K562 (cell line): ENCODE results near the gene GATM. TPM values are rescaled to one million over a fixed set of nuclear protein-coding genes. Genes with fewer than 3 reads are reported as not detected.

ENCODE experiments used
- ARHGAP35 ChIP-seq: fragments of 450-650 bp; IDR thresholded peaks from 2 replicates; pipeline ENCODE4 v1.6.1; 2018; ENCODE audit not compliant: partially characterized antibody
- BRF1 ChIP-seq: IDR thresholded peaks from 3 replicates; pipeline ENCODE4 v1.6.1; 2011; ENCODE audit warnings: borderline replicate concordance, mild to moderate bottlenecking; ENCODE audit not compliant: insufficient read length; ENCODE audit errors: extremely low read depth
- GABPA ChIP-seq: fragments of 200-800 bp; sonication (Bioruptor generic); conservative IDR thresholded peaks from 2 replicates; pipeline ENCODE4 v1.6.1; 2016; ENCODE audit warnings: low read depth, missing genetic modification characterization, missing compliant biosample characterization
- GABPB1 ChIP-seq: sonication (generic); formaldehyde crosslinking; IDR thresholded peaks from 2 replicates; pipeline ENCODE4 v1.8.0; 2022; ENCODE audit warnings: mild to moderate bottlenecking, missing genetic modification reagents
- GTF2F1 ChIP-seq: IDR thresholded peaks from 2 replicates; pipeline ENCODE4 v1.6.1; 2011; ENCODE audit warnings: low read depth, low read length, improper control_type of control experiment
- HES1 ChIP-seq: fragments of 450-650 bp; IDR thresholded peaks from 2 replicates; pipeline ENCODE4 v1.6.1; 2016; ENCODE audit warnings: low read depth, mild to moderate bottlenecking, moderate library complexity
- MGA ChIP-seq: fragments of 450-650 bp; IDR thresholded peaks from 2 replicates; pipeline ENCODE4 v1.6.1; 2016; ENCODE audit warnings: mild to moderate bottlenecking, moderate library complexity
- NCOR1 ChIP-seq: fragments of 450-650 bp; IDR thresholded peaks from 2 replicates; pipeline ENCODE4 v1.6.1; 2016; ENCODE audit warnings: mild to moderate bottlenecking, moderate library complexity
- NFIX ChIP-seq: fragments of 250-450 bp; sonication (Bioruptor Pico); IDR thresholded peaks from 2 replicates; pipeline ENCODE4 v1.4.0; 2020; ENCODE audit warnings: low read depth, mild to moderate bottlenecking, moderate library complexity
- NR3C1 ChIP-seq: sonication (generic); formaldehyde crosslinking; IDR thresholded peaks from 2 replicates; pipeline ENCODE4 v1.8.1; 2022; ENCODE audit warnings: missing genetic modification reagents
- PHF20 ChIP-seq: fragments of 450-650 bp; IDR thresholded peaks from 2 replicates; pipeline ENCODE4 v1.6.1; 2018; ENCODE audit not compliant: partially characterized antibody
- POLR2B ChIP-seq: fragments of 450-650 bp; IDR thresholded peaks from 2 replicates; pipeline ENCODE4 v1.6.1; 2018; ENCODE audit warnings: low read depth; ENCODE audit not compliant: partially characterized antibody
- PTBP1 ChIP-seq: fragments of 200-400 bp; formaldehyde crosslinking; IDR thresholded peaks from 2 replicates; pipeline ENCODE4 v1.6.1; 2017; ENCODE audit warnings: low read depth, low read length
- SLC30A9 ChIP-seq: fragments of 250-450 bp; sonication (Bioruptor Pico); IDR thresholded peaks from 2 replicates; pipeline ENCODE4 v1.8.0; 2022; ENCODE audit warnings: mild to moderate bottlenecking, moderate library complexity
- TRIM24 ChIP-seq, 2 experiments: fragments of 450-650 bp; IDR thresholded peaks; 2 replicates each; pipeline ENCODE4 v1.6.1; 2016
- U2AF1 ChIP-seq: fragments of 200-400 bp; formaldehyde crosslinking; optimal IDR thresholded peaks from 2 replicates; pipeline ENCODE3; 2017; ENCODE audit warnings: mild to moderate bottlenecking, low read depth, low read length, moderate library complexity
- ZNF12 ChIP-seq: sonication (generic); formaldehyde crosslinking; IDR thresholded peaks from 2 replicates; pipeline ENCODE4 v1.4.0; 2020; ENCODE audit warnings: mild to moderate bottlenecking, missing genetic modification reagents
- ZNF143 ChIP-seq: sonication (generic); formaldehyde crosslinking; IDR thresholded peaks from 2 replicates; pipeline ENCODE4 v1.9.0; 2022; ENCODE audit warnings: mild to moderate bottlenecking, missing genetic modification reagents
- polyA plus RNA-seq, 8 experiments: library from polyadenylated mRNA; depleted of rRNA in 4 of 8; stranded (reverse) in 5 of 8; unstranded in 3 of 8; fragments of >200 nt; fragmentation: Nextera tagmentation in 2 of 8; fragmentation: Illumina TruSeq in 1 of 8; extraction: Ambion mirVana in 2 of 8; extraction: Trizol in 1 of 8; gene quantifications; 2 replicates each; pipeline versions ENCODE4 v1.2.1 to v1.2.3, GENCODE V29; 2011 to 2014; ENCODE audit warnings: inconsistent platforms in 1 of 8, missing spikeins in 1 of 8
- total RNA-seq, 7 experiments: library from RNA; depleted of rRNA in 6 of 7; stranded (reverse); fragments of >200 nt in 6 of 7; fragmentation: Illumina TruSeq in 2 of 7; extraction: Trizol in 2 of 7; gene quantifications; 2 replicates each; pipeline versions ENCODE4 v1.2.1 to v1.2.3, GENCODE V29; 2011 to 2021; ENCODE audit warnings: low replicate concordance in 1 of 7

The GATM gene
- total and polyA plus RNA-seq, 9 of the 15 experiments (the other 6 are each of a cell fraction or from before 2014, with no cell fraction given) = 0.11 to 1.1 (median 0.65) TPM

GRCh38 chr15:45402162-45402954 lies 24.0 kb upstream of the GATM start (continued):
- TF ChIP-seq GTF2F1 (peak; percentile 64; the same call in 1 of the 2 replicates), BRF1 (no peak), ZNF143 (CRISPR knock-in tag) (peak; percentile 71), MGA (no peak), NR3C1 (CRISPR knock-in tag) (no peak; the same call in 1 of the 2 replicates), ZNF12 (CRISPR knock-in tag) (no peak; the same call in 1 of the 2 replicates), ARHGAP35 (no peak), PTBP1 (no peak), HES1 (no peak), GABPB1 (peak; percentile 95), SLC30A9 (CRISPR knock-in tag) (no peak), NCOR1 (no peak), PHF20 (peak; percentile 72), U2AF1 (peak; percentile 16), POLR2B (peak; percentile 93), TRIM24 (IDR thresholded peaks at IDR 0.05) (peak in 1 of 2 experiments; percentile 94; a peak in 2 of 4 replicates), GABPA (peak; percentile 95), NFIX (CRISPR knock-in tag) (no peak)
